Non-pigmented ciliary epithelial cell (primary cell): ENCODE results near the gene MRPS6.

ENCODE experiments used
- DNase-seq: peaks from one replicate; pipeline ENCODE4 v3.0.0-alpha.2; 2010; ENCODE audit warnings: low read depth

The MRPS6 gene

DNA sequence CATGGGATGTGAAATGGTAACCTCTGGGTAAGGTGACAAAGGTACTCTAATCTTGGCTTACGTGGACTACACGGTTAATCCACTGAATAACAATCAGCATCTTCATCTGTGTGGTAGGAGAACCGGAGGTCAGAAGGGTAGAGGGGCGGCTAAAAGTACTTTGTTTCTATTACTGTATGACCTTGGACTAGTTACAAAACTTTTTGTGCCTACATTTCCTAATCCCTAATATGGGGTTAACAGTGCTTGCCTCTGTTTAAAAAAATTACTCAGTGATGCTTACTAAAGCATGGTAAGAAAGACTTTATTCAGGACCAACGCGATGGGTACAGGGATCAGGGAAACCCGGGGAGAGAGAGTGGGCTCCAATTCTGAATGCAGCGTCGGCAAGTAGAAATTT lies 1.7 kb upstream of the MRPS6 start:
- no peak for DNase-seq

DNA sequence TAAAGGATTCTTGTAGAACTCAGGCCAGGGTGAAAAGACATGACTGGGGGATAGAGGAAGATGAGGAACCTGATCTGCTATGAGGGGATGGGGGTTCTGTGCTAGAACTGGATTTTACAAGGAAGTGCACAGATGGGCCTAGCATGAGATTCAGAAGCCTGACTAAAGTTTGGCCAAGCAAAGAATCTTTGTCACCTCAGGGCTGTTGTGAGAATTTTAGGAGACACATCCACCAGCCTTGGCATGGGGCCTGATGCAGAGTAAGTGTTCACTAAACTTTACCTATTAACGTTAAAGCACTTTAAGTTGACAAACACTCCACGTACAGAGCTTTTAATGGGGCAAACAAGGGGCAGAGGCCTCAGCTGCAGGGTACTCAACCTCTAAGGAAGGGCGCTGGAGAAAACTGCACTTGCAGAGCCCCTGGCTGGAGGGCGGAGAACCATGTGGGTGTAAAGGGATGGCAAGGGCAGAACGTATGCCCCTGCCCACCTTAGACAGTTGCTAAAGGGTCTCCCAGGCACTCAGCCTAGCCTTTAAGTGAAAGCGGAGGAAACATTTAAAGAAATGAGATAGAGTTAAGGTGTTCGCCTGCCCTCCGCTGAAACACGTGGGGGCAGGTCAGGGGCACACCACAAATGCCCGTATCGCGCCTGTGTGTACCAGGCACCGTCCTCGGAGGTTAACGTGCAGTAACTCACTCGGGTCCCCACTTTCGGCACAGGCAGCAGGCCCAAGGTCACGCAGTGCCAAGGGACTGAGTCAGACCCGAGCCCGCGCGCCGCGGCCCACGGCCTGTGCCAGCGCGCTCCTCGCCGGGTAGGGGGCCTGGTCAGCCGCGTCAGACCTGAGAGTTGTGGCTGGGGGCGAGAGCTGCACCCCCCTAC lies 990 bp upstream of the MRPS6 start:
- DNase-seq = no peak

DNA sequence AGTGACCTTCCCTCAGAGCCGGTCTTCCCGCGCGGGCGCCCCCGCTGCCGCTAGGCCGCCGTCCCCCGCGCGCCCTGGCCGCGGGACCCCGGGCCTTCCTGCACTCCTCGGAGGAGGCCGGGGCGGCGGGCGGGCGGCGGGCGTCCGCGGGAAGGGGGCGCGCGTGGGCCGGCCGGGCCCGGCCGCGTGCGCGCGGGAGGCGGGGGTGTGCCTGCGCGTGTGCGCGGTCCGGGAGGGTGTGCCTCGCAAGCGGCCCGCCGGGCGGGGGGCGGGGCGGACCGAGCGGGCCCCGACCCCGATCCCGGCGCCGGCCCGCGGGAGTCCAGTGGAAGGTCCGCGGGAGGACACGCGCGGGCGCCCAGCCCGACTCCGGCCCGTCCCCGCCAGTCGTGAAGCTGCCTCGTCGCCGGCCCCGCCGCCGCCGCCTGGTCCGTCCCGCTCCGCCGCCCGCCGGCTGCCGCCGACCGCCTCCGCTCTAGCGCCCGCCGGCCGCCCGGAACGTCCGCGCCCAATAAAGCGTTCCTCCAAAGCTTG lies 438 bp downstream of the MRPS6 start:
- DNase-seq = no peak

DNA sequence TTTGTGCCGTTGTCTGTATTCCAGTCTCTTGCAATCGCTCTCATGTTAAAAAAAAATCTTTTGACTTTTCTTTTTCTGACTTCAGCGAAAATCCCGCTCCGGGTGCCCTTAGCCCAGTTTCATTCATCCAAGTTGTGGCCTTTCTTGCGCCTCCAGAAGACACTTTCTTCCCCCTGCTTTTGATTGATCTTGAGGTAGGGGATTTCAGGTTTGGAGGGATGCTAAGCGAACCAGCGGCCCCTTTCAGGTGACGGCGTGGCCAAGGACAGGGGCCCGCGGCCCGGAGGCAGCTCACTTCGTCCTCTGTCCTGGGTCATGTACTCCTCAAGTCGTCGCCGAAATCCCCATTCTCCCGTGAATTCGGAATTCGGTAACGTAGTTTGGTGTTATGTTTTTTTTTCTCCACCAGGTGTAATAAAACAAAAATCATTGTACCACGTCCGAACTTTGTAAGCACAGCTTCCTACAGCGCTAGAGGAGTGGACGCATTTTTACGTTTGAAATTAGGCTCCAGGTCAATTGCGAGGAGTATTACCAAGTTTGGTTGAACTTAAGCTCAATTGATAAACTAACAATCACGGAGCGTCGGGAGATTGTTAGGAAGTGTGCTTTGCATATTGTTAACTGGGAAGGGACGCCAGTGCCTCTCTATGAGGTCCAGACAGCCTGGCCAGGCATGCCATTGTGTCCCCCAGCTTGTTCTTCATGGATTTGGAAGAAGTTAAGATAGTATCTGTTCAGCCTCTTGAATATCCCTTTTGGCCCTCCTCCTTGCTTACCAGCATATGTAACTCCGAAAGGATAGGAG lies 1.1 kb downstream of the MRPS6 start:
- no peak for DNase-seq

DNA sequence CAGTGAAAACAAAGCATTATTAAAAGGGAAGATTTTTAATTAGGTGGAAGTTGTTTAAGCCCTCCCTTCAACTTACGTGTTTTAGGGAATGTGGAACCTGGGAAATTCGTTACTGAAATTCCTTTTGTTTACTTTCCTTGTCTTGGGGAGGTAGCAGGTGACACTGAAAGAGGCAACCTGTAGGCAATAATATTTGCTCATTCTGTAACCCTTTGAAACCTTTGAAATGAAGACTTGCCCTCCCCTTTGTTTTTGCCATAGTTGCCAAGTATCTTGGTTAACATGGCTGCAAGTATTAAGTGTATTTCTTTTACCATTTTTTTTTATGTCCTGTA lies 1.7 kb downstream of the MRPS6 start:
- DNase-seq = no peak

DNA sequence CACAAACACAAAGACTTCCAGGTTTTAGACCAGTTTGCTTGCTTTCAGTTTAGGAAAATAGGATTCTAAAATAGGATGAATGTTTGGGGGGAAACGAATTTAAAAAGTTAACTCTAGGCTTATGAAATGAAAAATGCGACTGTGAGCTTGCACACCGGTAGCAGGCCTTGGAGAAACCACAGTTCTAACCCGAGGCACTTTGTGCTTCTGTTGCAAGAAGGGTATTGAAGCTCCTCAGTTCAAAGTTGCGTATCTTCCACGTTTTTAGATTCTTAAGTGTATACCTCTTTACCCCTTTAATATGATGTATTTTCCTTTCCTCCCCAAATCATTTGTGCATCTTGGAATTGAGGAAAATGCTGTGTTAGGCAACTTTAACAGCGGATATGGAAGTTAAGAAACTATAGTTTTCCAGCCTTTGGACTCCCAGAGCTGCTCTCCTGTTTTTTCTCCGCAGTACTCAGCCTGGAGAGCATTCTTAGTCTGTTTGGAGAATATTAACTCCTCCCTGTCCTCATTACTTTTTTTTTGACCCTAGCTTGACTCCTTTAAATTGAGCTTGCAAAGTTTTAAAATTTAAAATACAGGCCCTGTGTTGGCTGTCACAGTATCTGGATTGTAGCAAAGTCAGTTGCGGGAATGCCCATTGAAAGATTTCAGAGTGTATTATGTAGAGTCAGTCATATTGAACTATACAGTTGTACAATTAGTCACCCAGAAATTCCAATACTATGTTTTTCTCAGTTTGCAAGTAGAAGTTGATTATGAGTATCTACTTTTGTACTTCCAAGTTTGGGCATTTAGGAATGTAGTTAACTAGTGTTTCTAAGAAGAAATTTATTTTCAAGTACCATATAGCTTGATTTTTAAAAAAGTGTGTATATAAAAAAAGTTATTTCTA lies 2.6 kb downstream of the MRPS6 start:
- no peak for DNase-seq

DNA sequence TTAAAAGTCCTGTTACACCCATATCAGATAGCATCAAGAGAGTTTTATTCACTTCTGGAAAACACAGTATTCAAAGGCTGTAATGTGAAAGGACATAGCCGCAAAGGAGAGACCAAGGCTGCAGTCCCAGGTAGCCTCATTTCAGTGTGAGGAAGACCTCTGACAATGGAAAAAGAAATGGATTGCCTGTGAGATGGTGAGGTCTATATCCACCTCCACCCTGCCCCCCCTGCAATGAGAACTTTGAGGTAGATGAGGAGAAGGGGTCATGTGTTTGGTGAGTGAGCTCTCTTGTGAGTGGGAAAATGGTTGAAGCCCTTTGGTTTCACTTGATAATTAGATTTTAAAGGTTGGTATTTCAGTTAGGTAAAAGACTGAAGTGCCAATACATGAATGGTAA lies 3.5 kb downstream of the MRPS6 start:
- no peak for DNase-seq

DNA sequence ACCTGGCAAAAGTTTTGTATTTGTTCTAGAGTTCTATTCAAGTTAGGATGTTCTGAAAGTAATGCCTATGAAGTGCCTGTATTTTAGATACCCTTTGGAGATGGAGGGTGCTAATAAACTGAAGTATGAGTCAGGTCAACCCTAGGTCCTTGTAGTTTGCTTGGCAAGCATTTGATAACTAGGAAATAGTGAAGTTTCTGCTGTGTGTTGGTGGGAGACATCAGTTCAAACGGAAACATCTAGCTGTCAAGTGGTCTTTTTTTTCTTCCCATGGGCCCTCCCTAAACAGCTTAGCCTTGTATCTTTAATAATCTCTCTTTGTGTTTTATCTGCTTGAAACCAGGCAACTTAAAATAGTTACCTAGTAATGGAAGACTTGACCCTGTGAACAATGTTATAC lies 4.5 kb downstream of the MRPS6 start:
- DNase-seq = no peak

DNA sequence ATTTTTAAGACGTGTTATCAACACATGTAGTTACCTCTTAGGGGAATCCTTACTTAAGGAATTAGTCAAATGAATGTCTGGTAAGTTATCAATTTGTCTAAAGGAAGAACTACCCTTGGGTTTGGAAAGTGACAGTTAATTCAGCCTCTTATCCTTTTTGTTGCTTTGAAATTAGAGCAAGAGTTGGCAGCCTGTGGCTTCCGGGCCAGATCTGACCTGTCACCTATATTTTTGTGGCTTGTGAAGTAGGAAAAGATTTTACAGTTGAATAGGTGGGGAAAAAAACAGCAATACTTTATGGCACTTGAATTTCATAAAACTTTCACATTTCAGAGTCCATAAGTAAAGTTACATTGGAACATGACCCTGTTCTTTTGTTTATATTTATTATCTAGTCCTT lies 5.5 kb downstream of the MRPS6 start:
- no peak for DNase-seq

DNA sequence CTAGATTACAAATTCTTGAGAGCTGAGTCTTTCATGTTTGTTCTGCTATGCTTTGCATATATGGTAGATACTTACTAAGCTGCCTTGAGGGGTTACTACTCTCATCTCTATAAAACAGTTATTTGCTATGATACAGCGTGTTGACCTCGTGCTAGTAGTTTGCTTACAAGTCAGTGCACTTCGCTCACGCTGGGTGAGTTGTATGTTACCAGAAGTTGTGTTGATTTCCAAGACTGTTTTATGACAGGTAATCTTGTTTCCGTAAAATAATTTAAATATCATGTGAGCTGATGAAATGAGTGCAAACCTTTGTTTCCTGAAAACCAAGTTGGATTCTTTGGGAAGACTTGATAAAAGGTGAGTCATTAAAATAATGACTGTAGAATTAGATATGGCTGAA lies 7.3 kb downstream of the MRPS6 start:
- DNase-seq = no peak

DNA sequence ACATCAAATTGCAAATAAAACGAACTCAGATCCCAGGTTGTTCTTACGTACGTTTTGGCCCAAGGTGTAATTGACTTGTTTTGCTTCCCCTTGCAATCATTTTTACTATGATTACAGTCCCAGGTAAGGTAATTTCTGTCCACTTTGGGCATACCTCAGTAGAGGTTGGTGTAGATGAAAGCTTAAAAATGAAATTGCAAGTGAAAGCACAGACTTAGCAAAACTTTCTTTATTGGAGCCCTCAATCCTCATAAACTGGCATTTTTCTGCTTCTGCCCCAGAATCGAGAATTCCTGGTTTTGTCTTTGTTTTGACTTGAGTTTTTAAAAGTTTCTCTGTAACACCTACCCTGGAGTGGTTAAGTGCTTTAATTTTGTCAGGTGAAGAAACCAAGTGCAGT lies 9.4 kb downstream of the MRPS6 start:
- no peak for DNase-seq

DNA sequence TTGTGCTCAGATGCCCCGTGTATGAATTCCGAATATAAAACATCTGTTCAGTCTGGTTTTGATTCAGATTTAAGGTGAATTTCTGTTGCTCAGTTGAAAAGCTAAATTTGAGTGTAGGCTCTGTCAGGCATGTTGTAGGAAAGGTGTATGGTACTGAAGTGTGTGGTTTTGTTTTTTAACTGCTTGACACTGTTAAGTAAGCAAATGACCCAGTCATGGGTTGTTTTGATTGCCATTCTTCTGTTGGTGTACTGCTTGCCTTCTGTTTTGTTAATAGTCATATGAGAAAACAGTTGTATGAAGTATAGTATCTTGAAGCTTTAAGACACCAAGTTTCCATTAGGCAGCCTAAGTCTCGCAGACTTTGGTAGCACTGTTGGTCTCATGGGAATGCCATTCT lies 10.0 kb downstream of the MRPS6 start:
- no peak for DNase-seq

DNA sequence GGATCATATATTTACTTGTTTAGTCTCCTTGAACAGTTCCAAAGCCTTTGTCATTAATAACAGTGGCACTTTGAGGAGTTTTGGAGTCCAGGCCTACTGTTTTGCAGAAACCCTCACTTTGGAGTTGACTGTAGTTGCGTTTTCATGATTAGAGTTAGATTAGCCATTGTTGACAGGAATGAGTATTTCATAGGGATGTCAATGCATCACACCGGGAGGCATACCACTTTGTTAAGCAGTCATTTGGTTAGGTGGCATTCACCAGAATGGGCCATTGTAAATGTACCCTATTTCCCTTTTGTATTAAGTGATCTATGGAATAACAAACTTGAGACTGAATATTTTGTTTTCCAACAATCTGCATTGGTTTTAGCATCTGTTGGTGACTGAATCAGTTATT lies 11.8 kb downstream of the MRPS6 start:
- no peak for DNase-seq

DNA sequence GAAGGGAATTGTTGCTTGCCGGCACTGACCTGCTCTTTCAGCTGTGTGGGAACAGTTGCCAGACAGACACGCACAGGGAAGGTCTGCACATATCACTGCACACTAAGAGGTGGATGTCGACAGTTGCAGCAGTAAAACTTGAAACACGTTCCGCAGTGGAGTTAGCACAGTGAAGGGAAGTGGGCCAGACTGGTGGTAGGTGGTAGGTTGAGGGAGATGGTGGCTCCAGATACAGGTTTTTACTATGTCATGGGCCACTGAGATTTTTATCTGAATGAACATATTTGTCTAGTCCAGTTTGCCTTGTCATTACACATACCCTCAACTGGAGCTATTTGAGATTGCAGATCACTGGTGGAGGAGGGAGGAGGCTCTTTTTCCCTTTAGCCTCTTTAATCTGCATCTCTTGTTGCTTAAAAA lies 13.5 kb downstream of the MRPS6 start:
- no peak for DNase-seq

DNA sequence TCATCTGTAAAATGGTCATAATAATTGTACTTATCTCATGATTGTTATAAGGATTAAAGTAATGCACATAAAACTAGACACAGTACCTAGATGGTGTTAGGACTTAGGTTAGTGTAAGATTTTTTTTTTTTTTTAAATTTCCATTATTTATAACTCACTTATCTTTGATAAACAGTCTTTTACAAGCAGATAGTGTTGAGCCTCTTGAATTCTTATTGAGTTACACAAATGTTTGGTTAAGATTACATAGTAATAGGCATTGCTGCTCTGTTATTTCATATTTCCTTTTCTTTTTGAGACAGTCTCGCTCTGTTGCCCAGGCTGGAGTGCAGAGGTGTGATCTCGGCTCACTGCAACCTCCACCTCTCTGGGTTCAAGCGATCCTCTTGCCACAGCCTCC lies 15.4 kb downstream of the MRPS6 start:
- DNase-seq = no peak

DNA sequence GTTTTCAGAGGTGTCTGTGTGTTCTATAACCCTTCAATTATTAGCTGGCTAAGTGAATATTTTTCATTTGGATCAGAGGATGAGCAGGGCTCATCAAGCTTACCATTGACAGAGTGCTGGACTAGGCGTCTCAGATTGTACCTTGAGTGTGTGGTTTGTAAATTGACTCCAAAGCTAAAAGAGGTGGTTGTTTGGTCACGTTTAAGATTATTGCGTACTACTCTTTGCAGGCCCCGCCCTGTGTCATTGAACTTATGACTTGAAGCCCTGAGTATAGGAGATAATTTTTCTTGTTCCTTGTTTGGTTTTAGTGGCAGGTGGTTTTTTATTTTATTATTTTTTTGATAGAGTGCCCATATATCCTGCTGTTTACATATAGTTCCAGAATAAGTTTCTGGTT lies 17.7 kb downstream of the MRPS6 start:
- no peak for DNase-seq

DNA sequence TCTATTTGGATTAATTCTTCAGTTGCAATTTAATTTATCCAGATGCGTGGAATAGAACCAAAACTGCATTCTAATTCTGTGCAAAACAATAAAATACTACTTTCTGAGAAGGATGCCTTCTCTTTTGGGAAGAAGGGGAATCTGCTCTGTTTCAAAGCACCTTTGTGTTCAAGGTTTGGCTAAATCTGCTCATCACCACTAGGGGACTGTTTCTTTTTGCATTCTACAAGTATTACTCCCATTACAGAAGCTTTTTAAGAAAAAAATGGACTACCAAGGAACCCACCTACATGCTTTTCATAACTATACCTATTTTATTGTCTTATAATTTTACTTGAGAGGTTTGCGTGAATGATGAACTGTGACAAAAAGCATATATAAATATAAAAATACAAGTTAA lies 18.2 kb downstream of the MRPS6 start:
- DNase-seq = no peak

DNA sequence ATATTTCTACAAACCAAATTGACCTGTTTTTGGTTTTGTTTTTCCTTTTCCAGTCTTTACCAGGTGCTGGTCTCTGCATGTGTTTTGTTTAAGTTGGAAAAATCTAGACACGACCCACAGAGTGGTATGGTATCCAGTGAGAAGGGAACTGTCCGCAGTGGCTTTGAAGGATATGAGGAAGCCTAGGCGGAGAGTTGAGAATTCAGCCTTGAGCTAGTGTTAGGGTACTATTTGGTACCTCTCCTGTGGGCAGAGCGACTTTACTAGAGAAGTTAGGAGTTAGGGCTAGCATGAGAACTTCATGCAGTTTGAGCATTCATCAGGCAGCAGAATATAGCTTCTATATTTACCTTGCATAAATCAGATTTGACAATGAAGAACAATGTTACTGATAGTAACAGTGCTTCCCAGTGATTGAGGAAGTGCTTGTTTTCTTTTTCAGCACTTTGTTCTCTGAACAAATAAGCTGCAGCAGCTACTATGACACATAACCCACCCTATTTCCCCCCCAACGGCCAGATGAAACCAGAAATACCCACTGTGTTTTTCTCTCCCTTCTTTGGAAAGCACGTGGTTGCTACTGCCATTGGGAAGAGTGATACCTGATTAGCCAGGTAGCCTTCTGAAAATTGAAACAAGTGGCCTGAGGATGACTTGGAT lies 19.0 kb downstream of the MRPS6 start:
- no peak for DNase-seq

DNA sequence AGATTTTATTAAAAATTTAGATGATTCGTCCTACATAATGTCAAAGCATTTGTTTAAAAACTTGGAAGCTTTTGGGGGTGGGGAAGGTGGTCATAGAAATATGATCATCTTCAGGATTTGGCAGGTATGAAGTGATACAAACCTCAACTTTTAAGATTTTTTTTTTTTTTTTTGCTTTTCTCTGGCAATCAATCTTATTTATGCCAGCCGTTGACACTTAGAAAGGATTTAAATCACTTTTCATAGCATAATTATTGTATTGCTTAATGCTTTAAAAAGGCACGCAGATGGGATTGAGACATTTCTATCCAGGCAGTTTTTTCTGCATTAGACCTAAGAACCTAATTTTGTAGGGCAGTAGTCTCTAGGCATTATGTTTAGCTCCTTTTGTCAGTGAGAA lies 19.7 kb downstream of the MRPS6 start:
- DNase-seq = no peak

DNA sequence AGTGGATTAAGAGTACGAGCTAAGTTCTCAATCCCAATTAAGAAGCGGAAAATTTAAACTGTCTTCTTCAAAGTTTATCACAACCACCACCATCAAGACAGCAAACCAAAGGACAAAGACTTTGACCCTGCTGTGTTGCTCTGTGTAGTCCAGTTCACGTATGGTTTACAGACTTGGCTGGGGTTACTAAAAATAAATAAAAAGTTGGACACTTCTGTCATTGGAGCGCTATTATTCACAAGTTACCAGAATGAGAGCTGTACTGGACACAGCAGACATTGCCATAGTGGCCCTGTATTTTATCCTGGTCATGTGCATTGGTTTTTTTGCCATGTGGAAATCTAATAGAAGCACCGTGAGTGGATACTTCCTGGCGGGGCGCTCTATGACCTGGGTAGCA lies 21.6 kb downstream of the MRPS6 start:
- no peak for DNase-seq

DNA sequence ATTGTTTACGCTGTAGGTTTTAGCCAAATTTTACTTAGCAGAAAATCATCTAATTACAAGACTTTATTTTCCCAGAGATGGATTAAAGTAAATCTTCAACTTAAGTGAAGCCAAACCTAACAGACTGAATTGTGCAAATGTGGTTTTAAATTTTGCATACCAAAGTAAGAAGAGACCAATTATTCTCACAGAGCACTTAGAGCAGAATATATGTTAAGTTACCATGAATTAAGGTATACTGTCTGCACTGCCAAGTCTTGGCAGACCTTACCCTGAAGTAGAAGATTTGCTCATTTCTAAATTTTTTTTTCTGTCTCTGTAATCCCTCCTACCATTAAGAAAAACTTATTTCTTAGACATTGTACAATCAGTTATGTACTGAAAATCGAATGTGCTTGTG lies 24.1 kb downstream of the MRPS6 start:
- no peak for DNase-seq

DNA sequence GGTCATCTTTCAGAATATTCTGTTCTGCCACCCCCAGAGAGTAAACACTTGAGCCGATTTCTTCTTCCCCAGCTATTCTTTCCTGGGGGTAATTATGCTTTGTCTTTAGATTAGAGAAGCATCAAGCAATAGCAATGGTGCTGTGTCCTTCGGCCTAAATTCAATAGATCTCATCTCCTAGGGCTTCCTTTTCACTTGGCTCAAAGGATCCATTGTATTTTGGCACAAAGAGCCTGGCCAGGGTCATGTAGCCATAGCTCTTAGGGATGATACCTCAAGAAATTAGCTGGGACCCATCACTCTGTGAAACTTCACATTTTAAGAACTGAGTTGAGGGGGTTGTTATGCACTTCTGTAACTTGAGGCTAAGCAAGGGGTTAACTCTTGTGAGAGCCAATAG lies 27.0 kb downstream of the MRPS6 start:
- no peak for DNase-seq
